Fibroblast of skin of right biceps (primary cell): ENCODE results near the gene DNAJC10.

Source experiments
- DNase-seq: peaks from one replicate; pipeline ENCODE4 v3.0.0-alpha.2; 2013

The DNAJC10 gene

DNA sequence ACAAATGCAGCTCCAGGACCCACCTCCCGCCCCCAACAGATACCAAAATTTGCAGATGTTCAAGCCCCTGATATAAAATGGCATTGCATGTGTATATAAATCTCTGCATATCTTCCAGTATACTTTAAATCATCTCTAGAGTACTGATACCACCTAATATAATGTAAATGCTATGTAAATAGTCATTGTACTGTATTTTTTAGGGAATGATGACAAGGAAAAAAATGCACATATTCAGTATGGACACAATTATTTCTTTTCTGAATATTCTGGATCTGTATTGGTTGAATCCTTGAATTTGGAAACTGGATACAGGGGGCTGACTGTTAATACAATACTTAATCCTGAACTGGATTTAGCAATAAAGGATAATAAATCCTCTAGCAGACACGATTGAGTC is 82.7 kb downstream of the DNAJC10 start:
- no peak for DNase-seq

GRCh38 chr2:182804128-182804527 is 88.1 kb downstream of the DNAJC10 start:
- DNase-seq = no peak

DNA sequence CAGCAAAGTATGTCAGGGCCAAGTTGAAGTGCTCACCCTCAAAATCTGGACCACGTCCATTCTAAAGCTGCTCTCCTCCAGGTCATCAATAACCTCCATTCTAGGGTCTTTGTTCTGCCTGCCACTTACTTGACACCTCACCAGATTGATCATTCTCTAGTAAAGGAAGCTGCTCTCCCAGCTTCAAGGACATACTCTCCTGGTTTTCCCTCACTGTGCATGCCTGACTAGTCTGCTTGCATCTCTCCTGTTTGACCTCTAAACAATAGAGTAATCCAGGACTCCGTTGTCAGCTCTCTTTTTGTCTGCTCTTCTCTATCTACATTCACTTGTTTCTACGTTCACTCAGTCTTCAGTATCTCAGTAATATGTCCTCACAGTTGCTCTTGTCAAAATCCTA is 91.3 kb downstream of the DNAJC10 start:
- no peak for DNase-seq

DNA sequence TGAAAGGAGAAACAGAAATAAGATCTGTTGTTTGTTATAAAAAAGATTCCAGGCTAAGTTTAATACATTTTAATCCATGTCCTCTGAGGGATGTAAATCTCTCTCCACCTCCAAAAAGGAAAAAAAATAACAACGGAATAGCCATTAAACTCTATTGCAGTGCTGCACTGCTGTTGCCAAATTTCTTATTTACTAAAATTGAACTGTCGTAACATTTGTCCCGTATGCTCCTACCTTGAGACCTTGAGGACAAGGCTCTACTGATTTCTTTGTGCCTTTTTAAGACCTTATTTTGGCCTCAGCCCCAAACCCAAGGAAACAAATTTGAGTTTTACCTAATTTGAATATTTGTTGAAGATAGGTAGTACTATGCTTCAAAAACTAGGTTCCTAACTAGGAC is 94.0 kb downstream of the DNAJC10 start:
- DNase-seq = no peak

DNA sequence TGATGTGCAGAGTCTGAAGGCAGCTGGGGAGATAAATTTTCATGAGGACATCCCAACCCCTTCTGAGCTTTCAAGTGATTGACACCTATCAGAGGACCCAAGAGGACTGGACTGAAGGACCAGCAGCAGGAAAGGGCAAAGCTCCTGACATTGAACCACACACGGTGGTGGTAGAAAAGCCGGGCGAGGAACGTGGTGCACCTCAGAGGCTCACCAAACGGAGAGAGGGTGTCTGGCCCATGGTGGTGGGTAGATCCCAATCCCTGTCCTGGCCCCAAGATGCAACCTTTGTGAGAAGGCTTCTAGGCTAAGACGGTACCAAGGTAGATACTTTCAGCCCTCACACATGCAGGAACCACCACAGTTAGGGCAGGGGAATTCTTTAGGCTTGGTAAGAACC is 98.3 kb downstream of the DNAJC10 start:
- no peak for DNase-seq

- no peak for DNase-seq
Observed at GRCh38 chr2:182814804-182815203, 98.7 kb downstream of the DNAJC10 start.

GRCh38 chr2:182816866-182817265 is 100.8 kb downstream of the DNAJC10 start:
- DNase-seq = peak; percentile 21

GRCh38 chr2:182817558-182817957 is 101.5 kb downstream of the DNAJC10 start:
- DNase-seq = no peak

DNA sequence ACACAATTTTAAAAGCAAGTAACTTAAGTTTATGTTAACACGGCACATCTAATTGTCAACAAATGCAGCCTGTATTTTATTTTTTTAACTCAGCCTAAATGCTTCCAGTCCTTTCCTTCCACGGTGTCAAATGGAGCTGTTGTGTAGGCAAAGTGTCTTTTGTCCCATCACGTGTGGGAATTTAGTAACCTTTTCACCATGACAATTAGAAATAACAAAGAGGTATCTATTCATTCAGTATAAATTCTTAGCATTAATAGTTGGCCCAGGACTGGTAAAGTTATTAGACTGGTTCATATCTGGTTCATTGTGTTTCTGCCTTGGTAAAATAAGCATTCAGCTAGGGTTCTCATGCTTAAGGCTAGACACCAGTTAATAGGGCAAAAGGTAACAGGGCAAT is 102.4 kb downstream of the DNAJC10 start:
- no peak for DNase-seq

- DNase-seq = no peak
Observed at GRCh38 chr2:182818925-182819324, 102.9 kb downstream of the DNAJC10 start.

- DNase-seq = no peak
Observed at GRCh38 chr2:182819412-182819811, 103.4 kb downstream of the DNAJC10 start.

GRCh38 chr2:182821182-182821581 is 105.1 kb downstream of the DNAJC10 start:
- no peak for DNase-seq

GRCh38 chr2:182822733-182823132 is 106.7 kb downstream of the DNAJC10 start:
- DNase-seq = no peak

DNA sequence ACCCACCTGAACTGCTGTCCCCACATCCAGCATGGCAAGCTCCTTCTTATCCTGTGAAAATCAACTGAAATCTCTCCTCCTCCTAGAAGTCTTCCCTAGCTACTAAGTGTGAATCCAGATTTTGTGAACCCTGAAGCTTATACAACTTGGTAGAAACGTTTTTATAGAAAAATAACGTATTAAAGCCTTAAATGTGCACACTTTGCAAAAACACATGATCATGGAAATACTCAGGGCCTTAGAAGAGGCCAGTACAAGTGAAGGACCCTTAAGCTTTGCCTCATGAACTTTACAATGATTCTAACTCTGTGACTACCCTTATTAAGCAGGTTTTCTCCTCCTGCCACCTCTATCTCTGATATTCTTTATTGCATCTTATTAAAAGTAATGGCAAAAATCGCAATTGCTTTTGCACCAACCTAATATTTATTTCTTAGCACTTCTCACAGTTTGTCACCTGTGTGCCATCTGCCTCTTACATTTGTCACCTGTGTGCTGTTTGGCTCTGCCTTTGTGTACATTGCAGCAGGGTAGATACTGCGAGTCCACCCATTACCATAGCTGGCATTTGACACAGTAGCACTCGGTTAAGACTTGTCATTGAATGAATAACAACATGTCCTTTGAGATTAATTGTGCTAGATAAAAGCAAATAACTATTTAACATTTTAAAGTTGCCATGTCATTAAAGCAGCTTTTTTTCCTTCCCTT is 108.2 kb downstream of the DNAJC10 start:
- no peak for DNase-seq

DNA sequence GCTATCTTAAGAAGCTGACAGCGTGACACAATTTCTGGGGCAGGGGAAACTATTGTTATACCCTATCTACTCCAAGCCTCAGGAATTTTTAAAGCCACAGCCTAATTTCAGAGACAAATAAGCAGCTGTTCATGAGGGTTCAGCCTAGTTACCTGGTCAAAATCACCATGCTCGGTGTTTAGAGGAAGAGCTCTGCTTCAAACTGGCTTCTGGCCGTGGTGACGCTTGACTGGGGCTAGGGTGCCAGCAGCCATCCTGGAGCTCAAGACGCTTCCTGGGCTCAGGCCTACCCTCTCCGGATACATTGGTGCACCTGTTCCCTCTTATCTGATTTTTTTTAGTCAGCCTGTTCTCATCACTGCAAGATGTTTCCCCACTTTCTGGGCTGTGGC is 108.7 kb downstream of the DNAJC10 start:
- no peak for DNase-seq

DNA sequence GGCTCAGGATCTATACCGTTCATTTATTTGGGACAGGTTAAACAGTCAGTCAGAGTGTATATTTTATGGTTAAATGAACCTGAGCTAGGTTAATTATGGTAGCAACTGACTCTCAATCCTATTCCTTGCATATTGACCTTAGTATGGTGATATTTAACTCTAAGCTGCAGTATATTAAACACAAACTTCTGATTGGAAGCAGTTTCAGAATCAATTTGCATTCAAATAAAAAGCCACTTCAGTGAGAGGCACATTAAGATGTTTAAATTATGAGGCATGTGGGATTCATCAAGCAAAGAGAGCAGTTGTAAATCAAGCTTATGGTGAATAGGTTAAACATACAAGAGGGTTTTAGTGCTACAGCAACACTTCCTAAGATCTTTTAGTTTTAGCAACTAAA is 110.0 kb downstream of the DNAJC10 start:
- no peak for DNase-seq

GRCh38 chr2:182826496-182826895 is 110.4 kb downstream of the DNAJC10 start:
- no peak for DNase-seq

- no peak for DNase-seq
Observed at GRCh38 chr2:182827182-182827879, 111.3 kb downstream of the DNAJC10 start.

DNA sequence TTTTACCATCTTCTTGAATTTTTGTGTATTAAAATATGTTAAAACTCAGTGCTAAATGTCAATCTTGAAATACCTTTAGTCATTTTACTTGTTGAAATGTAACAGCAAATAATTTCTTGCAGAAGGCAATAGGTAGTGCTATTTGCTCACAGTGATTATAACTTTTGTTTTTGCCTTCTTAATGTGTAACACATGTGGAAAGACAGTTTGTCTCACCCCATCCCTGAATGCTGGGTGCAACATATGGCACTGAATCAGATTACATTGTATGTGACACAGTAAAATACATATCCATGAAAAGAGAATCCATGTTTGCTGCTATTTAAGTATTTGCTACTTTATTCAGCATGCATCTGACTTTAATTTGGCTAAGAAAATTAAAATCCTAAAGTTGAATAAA is 115.0 kb downstream of the DNAJC10 start:
- no peak for DNase-seq

GRCh38 chr2:182831921-182832320 is 115.9 kb downstream of the DNAJC10 start:
- no peak for DNase-seq

DNA sequence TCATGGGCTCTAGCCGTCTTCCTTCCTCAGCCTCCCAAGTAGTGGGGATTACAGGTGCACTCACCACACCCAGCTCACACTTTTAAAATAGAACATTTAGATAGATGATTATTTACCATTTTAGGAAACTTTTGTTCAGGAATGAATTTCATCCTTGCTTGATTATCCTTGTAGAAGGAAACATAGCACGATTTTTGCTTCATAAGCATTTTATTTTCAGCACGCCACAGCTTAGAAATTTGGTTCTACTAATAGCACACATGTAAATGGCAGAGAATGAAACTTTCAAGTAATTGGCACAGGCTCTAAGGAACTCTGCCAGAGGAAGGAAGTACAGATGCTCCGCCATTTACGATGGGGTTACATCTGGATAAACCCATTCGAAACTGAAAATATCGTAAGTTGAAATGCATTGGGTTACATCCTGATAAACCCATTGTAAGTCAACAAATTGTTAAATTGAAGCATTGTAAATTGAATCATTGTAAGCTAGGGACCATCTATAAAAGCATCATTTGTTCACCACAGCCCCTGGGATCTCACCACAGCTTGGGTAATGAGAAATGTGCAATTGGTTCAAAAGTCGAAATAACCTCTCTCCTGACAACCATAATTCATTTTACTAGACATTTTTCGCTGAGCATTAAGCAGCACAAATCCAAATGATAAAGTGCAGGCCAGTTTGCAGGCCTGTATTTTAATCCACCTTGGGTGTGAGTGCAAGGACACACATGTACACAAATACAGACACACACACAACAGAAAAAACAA is 117.2 kb downstream of the DNAJC10 start:
- DNase-seq = no peak

DNA sequence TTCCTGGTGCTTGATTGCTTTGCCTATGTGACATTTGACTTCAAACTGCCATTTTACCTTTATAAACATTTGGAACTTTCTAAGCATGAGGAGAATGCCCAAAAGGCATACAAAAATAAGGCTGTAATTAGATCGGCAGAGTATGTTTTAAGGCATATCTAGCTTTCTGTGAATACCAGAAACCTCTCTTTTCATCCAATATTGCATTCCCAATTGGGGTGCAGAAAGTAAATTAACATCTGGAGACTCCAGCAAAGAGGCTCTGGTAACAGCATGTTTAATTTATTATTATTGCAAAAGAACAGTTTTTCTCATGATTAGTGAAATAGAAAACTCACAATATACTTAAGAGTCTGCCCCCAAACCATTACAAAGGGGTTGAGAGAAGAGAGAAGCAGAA is 118.2 kb downstream of the DNAJC10 start:
- no peak for DNase-seq

- no peak for DNase-seq
Observed at GRCh38 chr2:182836451-182836850, 120.4 kb downstream of the DNAJC10 start.
